ENCODE measurements around the gene PRSS12.

- TF ChIP-seq CTCF (IDR thresholded peaks at IDR 0.05 in 4 of 5, conservative IDR thresholded peaks at IDR 0.05 in 1 of 5), result no peak
- TF ChIP-seq POLR2A (IDR thresholded peaks at IDR 0.05), result no peak
These were observed 63.0 kb downstream of the PRSS12 start for GRCh38 chr4:118289794-118290193.
